Stimulated activated CD4-positive, alpha-beta T cell treated with anti-CD3 and anti-CD28 coated beads, TNF-alpha, amount 100 ng/mL, for 1 hour (primary cell): ENCODE results near the gene HIVEP2.
A peak's percentile ranks its signal among the peaks of the same experiment; 100 is the strongest.

ENCODE experiments used
- DNase-seq, 3 donors: peaks; one replicate each; pipeline ENCODE4 v3.0.0-alpha.2; 2020; ENCODE audit warnings: low read depth in 3 of 3, low spot score in 1 of 3

HIVEP2 gene

GRCh38 chr6:142945446-142946180 lies 637 bp upstream of the HIVEP2 start:
- peak in 2 of 3 donors; percentile 38 to 51 for DNase-seq

GRCh38 chr6:142944124-142945048 lies 590 bp downstream of the HIVEP2 start:
- DNase-seq: peak; percentile 80 to 93 (median 91)

GRCh38 chr6:142943711-142944123 lies 1.3 kb downstream of the HIVEP2 start:
- peak in 2 of 3 donors; percentile 16 to 17 for DNase-seq

GRCh38 chr6:142942805-142943227 lies 2.2 kb downstream of the HIVEP2 start:
- DNase-seq: no peak

- DNase-seq: no peak
Observed at GRCh38 chr6:142942238-142942637, 2.7 kb downstream of the HIVEP2 start.

GRCh38 chr6:142941018-142941417 lies 4.0 kb downstream of the HIVEP2 start:
- DNase-seq: no peak

GRCh38 chr6:142940487-142940886 lies 4.5 kb downstream of the HIVEP2 start:
- no peak for DNase-seq

- no peak for DNase-seq
Observed at GRCh38 chr6:142938510-142938909, 6.5 kb downstream of the HIVEP2 start.

- DNase-seq: no peak
Observed at GRCh38 chr6:142937986-142938385, 7.0 kb downstream of the HIVEP2 start.

- no peak for DNase-seq
Observed at GRCh38 chr6:142935553-142936517, 9.1 kb downstream of the HIVEP2 start.

GRCh38 chr6:142934599-142934998 lies 10.4 kb downstream of the HIVEP2 start:
- no peak for DNase-seq

- no peak for DNase-seq
Observed at GRCh38 chr6:142934106-142934505, 10.9 kb downstream of the HIVEP2 start.

- DNase-seq: no peak
Observed at GRCh38 chr6:142933701-142934100, 11.3 kb downstream of the HIVEP2 start.

GRCh38 chr6:142932889-142933288 lies 12.1 kb downstream of the HIVEP2 start:
- DNase-seq: no peak

- no peak for DNase-seq
Observed at GRCh38 chr6:142929751-142930358, 15.1 kb downstream of the HIVEP2 start.

- no peak for DNase-seq
Observed at GRCh38 chr6:142927904-142928303, 17.1 kb downstream of the HIVEP2 start.

GRCh38 chr6:142927271-142927580 lies 17.8 kb downstream of the HIVEP2 start:
- DNase-seq: no peak

- DNase-seq: peak in 1 of 3 donors; percentile 49
Observed at GRCh38 chr6:142926494-142927270, 18.3 kb downstream of the HIVEP2 start.

- no peak for DNase-seq
Observed at GRCh38 chr6:142926177-142926493, 18.8 kb downstream of the HIVEP2 start.

- DNase-seq: no peak
Observed at GRCh38 chr6:142925575-142926110, 19.3 kb downstream of the HIVEP2 start.
